Mucosa of rectum (tissue), 2 donors: ENCODE results near the gene ARAP2.

Source experiments
- H3K27ac ChIP-seq, 2 donors: one replicate each; pipeline ENCODE4 v1.7.0; 2013; ENCODE audit warnings: inconsistent platforms in 2 of 2, low read depth in 2 of 2, low read length in 2 of 2
- H3K27me3 ChIP-seq, 2 donors: one replicate each; pipeline ENCODE4 v1.7.0; 2013; ENCODE audit warnings: low read length in 2 of 2; ENCODE audit not compliant: control insufficient read depth in 2 of 2, insufficient read depth in 2 of 2
- H3K36me3 ChIP-seq, 2 donors: one replicate each; pipeline ENCODE4 v1.7.0; 2013; ENCODE audit warnings: low read length in 2 of 2; ENCODE audit not compliant: control insufficient read depth in 2 of 2, insufficient read depth in 2 of 2
- H3K4me1 ChIP-seq, 2 donors: one replicate each; pipeline ENCODE4 v1.7.0; 2013; ENCODE audit warnings: low read length in 2 of 2, mild to moderate bottlenecking in 1 of 2; ENCODE audit not compliant: control insufficient read depth in 2 of 2, insufficient read depth in 2 of 2
- H3K4me3 ChIP-seq, 2 donors: one replicate each; pipeline ENCODE4 v1.7.0; 2013; ENCODE audit warnings: low read length in 2 of 2
- H3K9ac ChIP-seq, 2 donors: one replicate each; pipeline ENCODE4 v1.7.0; 2013; ENCODE audit warnings: low read length in 2 of 2, low read depth in 1 of 2, mild to moderate bottlenecking in 1 of 2
- H3K9me3 ChIP-seq, 2 donors: one replicate each; pipeline ENCODE4 v1.7.0; 2013; ENCODE audit warnings: low read length in 2 of 2; ENCODE audit not compliant: control insufficient read depth in 2 of 2
- donor health status: healthy.
- donor health status: Normal muscosa, but diverticular disease.

ARAP2 gene

GRCh38 chr4:36054694-36055422, 189.5 kb downstream of the ARAP2 start:
- H3K27ac ChIP-seq = no peak overlapping the region
- peaks cover 0 to 7% of the 10 kb centered on the region in 2 donors for H3K4me1 ChIP-seq
- no peaks in the 10 kb centered on the region for H3K27me3 ChIP-seq
- no peak overlapping the region for H3K4me3 ChIP-seq
- H3K9me3 ChIP-seq = no peaks in the 10 kb centered on the region
- no peaks in the 10 kb centered on the region for H3K36me3 ChIP-seq
- no peak overlapping the region for H3K9ac ChIP-seq

- Histone ChIP-seq H3K9me3 (no peaks in the 10 kb centered on the region), H3K9ac (no peak overlapping the region)
These were observed 190.4 kb downstream of the ARAP2 start for GRCh38 chr4:36053930-36054329.

GRCh38 chr4:36051634-36052033, 192.7 kb downstream of the ARAP2 start:
- Histone ChIP-seq H3K4me1 (peaks cover 0 to 4% of the 10 kb centered on the region in 2 donors), H3K9ac (no peak overlapping the region), H3K9me3 (no peaks in the 10 kb centered on the region), H3K36me3 (no peaks in the 10 kb centered on the region), H3K4me3 (no peak overlapping the region), H3K27ac (no peak overlapping the region), H3K27me3 (no peaks in the 10 kb centered on the region)

More at GRCh38 chr4:36053930-36054329, 190.4 kb downstream of the ARAP2 start:
- Histone ChIP-seq H3K27me3 (no peaks in the 10 kb centered on the region), H3K27ac (no peak overlapping the region), H3K36me3 (no peaks in the 10 kb centered on the region), H3K4me3 (no peak overlapping the region), H3K4me1 (peaks cover 0 to 7% of the 10 kb centered on the region in 2 donors)

GRCh38 chr4:36046026-36046425, 198.3 kb downstream of the ARAP2 start:
- Histone ChIP-seq H3K9me3 (no peaks in the 10 kb centered on the region), H3K36me3 (no peaks in the 10 kb centered on the region), H3K9ac (no peak overlapping the region), H3K4me1 (peaks cover 0 to 5% of the 10 kb centered on the region in 2 donors), H3K27ac (no peak overlapping the region), H3K27me3 (no peaks in the 10 kb centered on the region), H3K4me3 (no peak overlapping the region)

- no peaks in the 10 kb centered on the region for H3K27me3 ChIP-seq
- H3K9ac ChIP-seq = no peak overlapping the region
These were observed 200.4 kb downstream of the ARAP2 start for GRCh38 chr4:36043901-36044300.

GRCh38 chr4:36043241-36043640, 201.1 kb downstream of the ARAP2 start:
- H3K27ac ChIP-seq = no peak overlapping the region
- no peak overlapping the region for H3K9ac ChIP-seq
- no peaks in the 10 kb centered on the region for H3K36me3 ChIP-seq
- H3K4me1 ChIP-seq = peaks cover 2 to 12% of the 10 kb centered on the region in 2 donors
- no peaks in the 10 kb centered on the region for H3K27me3 ChIP-seq
- H3K4me3 ChIP-seq = no peak overlapping the region
- no peaks in the 10 kb centered on the region for H3K9me3 ChIP-seq

More at GRCh38 chr4:36043901-36044300, 200.4 kb downstream of the ARAP2 start:
- Histone ChIP-seq H3K4me3 (no peak overlapping the region), H3K9me3 (no peaks in the 10 kb centered on the region), H3K4me1 (peaks cover 2 to 12% of the 10 kb centered on the region in 2 donors), H3K36me3 (no peaks in the 10 kb centered on the region), H3K27ac (no peak overlapping the region)

GRCh38 chr4:36042122-36042970, 202.0 kb downstream of the ARAP2 start:
- Histone ChIP-seq H3K4me1 (peaks cover 2 to 12% of the 10 kb centered on the region in 2 donors), H3K4me3 (no peak overlapping the region), H3K9me3 (no peaks in the 10 kb centered on the region), H3K36me3 (no peaks in the 10 kb centered on the region), H3K9ac (no peak overlapping the region), H3K27ac (no peak overlapping the region), H3K27me3 (no peaks in the 10 kb centered on the region)

GRCh38 chr4:36041340-36041739, 203.0 kb downstream of the ARAP2 start:
- Histone ChIP-seq H3K4me3 (no peak overlapping the region), H3K9ac (no peak overlapping the region), H3K27me3 (no peaks in the 10 kb centered on the region), H3K9me3 (no peaks in the 10 kb centered on the region), H3K27ac (no peak overlapping the region), H3K36me3 (no peaks in the 10 kb centered on the region), H3K4me1 (peaks cover 2 to 12% of the 10 kb centered on the region in 2 donors)

- H3K4me3 ChIP-seq = no peak overlapping the region
- no peak overlapping the region for H3K27ac ChIP-seq
- H3K9me3 ChIP-seq = no peaks in the 10 kb centered on the region
- H3K4me1 ChIP-seq = peaks cover 2 to 12% of the 10 kb centered on the region in 2 donors
- H3K27me3 ChIP-seq = no peaks in the 10 kb centered on the region
- H3K9ac ChIP-seq = no peak overlapping the region
- H3K36me3 ChIP-seq = no peaks in the 10 kb centered on the region
These were observed 205.3 kb downstream of the ARAP2 start for GRCh38 chr4:36039026-36039425.

- H3K36me3 ChIP-seq = no peaks in the 10 kb centered on the region
- no peak overlapping the region for H3K9ac ChIP-seq
- no peaks in the 10 kb centered on the region for H3K9me3 ChIP-seq
- H3K4me1 ChIP-seq = peaks cover 2 to 12% of the 10 kb centered on the region in 2 donors
- H3K27me3 ChIP-seq = no peaks in the 10 kb centered on the region
- H3K4me3 ChIP-seq = no peak overlapping the region
- H3K27ac ChIP-seq = no peak overlapping the region
These were observed 205.8 kb downstream of the ARAP2 start for GRCh38 chr4:36038491-36038890.
